Endothelial cell of umbilical vein (primary cell): ENCODE data around the gene VGLL3. TPM values are rescaled to one million over a fixed set of nuclear protein-coding genes. Genes with fewer than 3 reads are reported as not detected.

Source experiments
- BruUV-seq: library from RNA; stranded (reverse); fragments of 400-500 nt; replicated peaks from 2 replicates; lab custom pipeline; 2021; lab: Mats Ljungman, UMichigan
- CTCF ChIA-PET: fragments of 300-600, 350-600 bp; sonication (Branson Sonifier 250); formaldehyde crosslinking; loops from one replicate; lab custom pipeline; 2021; ENCODE audit warnings: antibody characterized with exemption, inconsistent platforms; lab: Charles Lee
- POLR2A ChIA-PET: fragments of 300-600, 350-600 bp; sonication (Branson Sonifier 250); formaldehyde crosslinking; loops from one replicate; lab custom pipeline; 2021; ENCODE audit warnings: antibody characterized with exemption, inconsistent platforms; lab: Charles Lee
- DNase-seq: peaks from one replicate; pipeline ENCODE4 v3.0.0-alpha.2; 2011; ENCODE audit warnings: low read depth, low spot score
- FAIRE-seq: peaks from 2 replicates; lab custom pipeline; 2011; peaks lifted over from hg19 to GRCh38; lab: Jason Lieb, UNC
- H2AFZ ChIP-seq: 2 replicates; pipeline ENCODE4 v1.6.0; 2012; ENCODE audit warnings: low read depth, low read length, control low read depth, inconsistent platforms
- H3K27ac ChIP-seq: 2 replicates; pipeline ENCODE4 v1.5.1; 2011; ENCODE audit warnings: low read depth, mild to moderate bottlenecking, control low read depth, low read length, moderate library complexity; ENCODE audit not compliant: insufficient read depth
- H3K27me3 ChIP-seq, 2 experiments: 2 replicates each; pipeline versions ENCODE4 v1.6.0 to v1.6.1; 2011; ENCODE audit warnings: low read length in 2 of 2, mixed read lengths in 1 of 2; ENCODE audit not compliant: control insufficient read depth in 2 of 2, insufficient read depth in 2 of 2
- H3K36me3 ChIP-seq, 2 experiments: 2 replicates in 1 of 2; 3 replicates in 1 of 2; pipeline ENCODE4 v1.5.1; 2011; ENCODE audit warnings: low read length in 2 of 2, mild to moderate bottlenecking in 1 of 2, moderate library complexity in 1 of 2; ENCODE audit not compliant: control insufficient read depth in 2 of 2, insufficient read depth in 2 of 2; ENCODE audit errors: extremely low read depth in 1 of 2
- H3K4me1 ChIP-seq: 3 replicates; pipeline ENCODE4 v1.5.1; 2011; ENCODE audit warnings: mild to moderate bottlenecking, low read length; ENCODE audit not compliant: control insufficient read depth, insufficient read depth; ENCODE audit errors: extremely low read depth
- H3K4me2 ChIP-seq: 2 replicates; pipeline ENCODE4 v1.6.1; 2011; ENCODE audit warnings: low read length, control low read depth, mixed read lengths; ENCODE audit not compliant: insufficient read depth
- H3K4me3 ChIP-seq, 3 experiments: fragments of 200-600 bp in 1 of 3; sonication (generic), shearing (Covaris generic) in 1 of 3; replicated peaks in 1 of 3; 2 replicates each; pipeline ENCODE4 v1.5.1; 2011 to 2016; ENCODE audit warnings: control low read depth in 3 of 3, low read length in 3 of 3, mild to moderate bottlenecking in 2 of 3, inconsistent platforms in 1 of 3, low read depth in 1 of 3, moderate library complexity in 1 of 3; ENCODE audit not compliant: insufficient read depth in 1 of 3
- H3K79me2 ChIP-seq: 2 replicates; pipeline ENCODE4 v1.6.0; 2012; ENCODE audit warnings: low read length, inconsistent platforms; ENCODE audit not compliant: control insufficient read depth, insufficient read depth
- H3K9ac ChIP-seq: replicated peaks from 2 replicates; pipeline ENCODE3; 2011; ENCODE audit warnings: low read length, control low read depth; ENCODE audit not compliant: insufficient read depth; ENCODE audit errors: extremely low read depth
- H3K9me1 ChIP-seq: replicated peaks from 3 replicates; pipeline ENCODE4 v1.6.0; 2011; ENCODE audit warnings: mild to moderate bottlenecking, low read length; ENCODE audit not compliant: control insufficient read depth, insufficient read depth; ENCODE audit errors: extremely low read depth
- H3K9me3 ChIP-seq: replicated peaks from 2 replicates; pipeline ENCODE4 v1.5.1; 2012; ENCODE audit warnings: low read length, inconsistent platforms; ENCODE audit not compliant: control insufficient read depth, insufficient read depth
- H4K20me1 ChIP-seq: replicated peaks from 2 replicates; pipeline ENCODE3; 2011; ENCODE audit warnings: mild to moderate bottlenecking, low read length; ENCODE audit not compliant: control insufficient read depth, insufficient read depth; ENCODE audit errors: extremely low read depth
- CTCF ChIP-seq, 2 donors: IDR thresholded peaks; 1 replicate in 1 of 2; 2 replicates in 1 of 2; pipeline ENCODE4 v1.5.1; 2011; ENCODE audit warnings: low read length in 2 of 2, mild to moderate bottlenecking in 2 of 2, moderate library complexity in 2 of 2, control low read depth in 1 of 2, inconsistent platforms in 1 of 2, low read depth in 1 of 2; ENCODE audit not compliant: insufficient read depth in 1 of 2; ENCODE audit errors: extremely low read depth in 1 of 2
- EZH2 ChIP-seq: IDR thresholded peaks from 2 replicates; pipeline ENCODE4 v1.6.1; 2012; ENCODE audit warnings: borderline replicate concordance, low read depth, mild to moderate bottlenecking, moderate library complexity, low read length, inconsistent platforms; ENCODE audit not compliant: severe bottlenecking
- FOS ChIP-seq: IDR thresholded peaks from 2 replicates; pipeline ENCODE4 v1.6.1; 2011; ENCODE audit warnings: mild to moderate bottlenecking, low read length, moderate library complexity, borderline replicate concordance; ENCODE audit not compliant: insufficient read depth
- GATA2 ChIP-seq: IDR thresholded peaks from 2 replicates; pipeline ENCODE4 v1.7.0; 2011; ENCODE audit warnings: low read depth, mild to moderate bottlenecking, moderate library complexity, mixed read lengths, low read length; ENCODE audit not compliant: insufficient read length, insufficient read depth
- JUN ChIP-seq: IDR thresholded peaks from 2 replicates; pipeline ENCODE4 v1.6.1; 2011; ENCODE audit warnings: borderline replicate concordance, low read depth; ENCODE audit not compliant: insufficient read length, insufficient read depth
- MAX ChIP-seq: IDR thresholded peaks from 2 replicates; pipeline ENCODE4 v1.6.1; 2011; ENCODE audit not compliant: insufficient read depth, insufficient read length
- MYC ChIP-seq: IDR thresholded peaks from one replicate; pipeline ENCODE4 v1.6.1; 2011; ENCODE audit warnings: mild to moderate bottlenecking, low read depth, low read length
- POLR2A ChIP-seq: IDR thresholded peaks from 2 replicates; pipeline ENCODE4 v1.6.1; 2012; ENCODE audit warnings: low read depth, mild to moderate bottlenecking, control low read depth, low read length
- POLR2AphosphoS5 ChIP-seq: IDR thresholded peaks from 2 replicates; pipeline ENCODE4 v1.6.1; 2012; ENCODE audit warnings: low read depth, mild to moderate bottlenecking, control low read depth, low read length, moderate library complexity; ENCODE audit not compliant: insufficient read depth
- dilution Hi-C: fragments of 300-500 bp; cut with MboI; formaldehyde crosslinking; loops from one replicate; pipeline ENCODE4 v1.15.0; 2019; ENCODE audit warnings: low sequenced_read_pairs; ENCODE audit not compliant: extremely low pct_ligation_motif_present
- intact Hi-C: fragments of 100-400 bp; cut with micrococcal nuclease; formaldehyde crosslinking; loops from one replicate; pipeline ENCODE4 v1.10.0; 2022
- polyA plus RNA-seq, 4 experiments: library from polyadenylated mRNA; depleted of rRNA in 3 of 4; stranded (reverse) in 3 of 4; unstranded in 1 of 4; fragments of >200 nt; gene quantifications; 2 replicates each; pipeline versions ENCODE4 v1.2.1 to v1.2.3, GENCODE V29; 2011 to 2012; ENCODE audit warnings: missing spikeins in 1 of 4
- total RNA-seq: library from RNA; stranded (reverse); gene quantifications from 2 replicates; pipeline ENCODE4 v1.2.3, GENCODE V29; 2021

Gene VGLL3
- total and polyA plus RNA-seq, 2 donors (not counting 3 experiments of a cell fraction or from before 2014, with no cell fraction given) = 4.2 to 12.0 TPM

- no peaks in the 10 kb centered on the region for H3K79me2 ChIP-seq
- H3K4me3 ChIP-seq = no peak overlapping the region
- intact Hi-C loops (loop anchor here (5.0 kb wide), 1 partner anchor 158 kb away; no protein-coding TSS in a partner anchor), dilution Hi-C loops (no loop called here)
- CTCF ChIA-PET = no interaction called here
- no peak overlapping the region for H3K4me2 ChIP-seq
- no peaks in the 10 kb centered on the region for H3K4me1 ChIP-seq
- no peaks in the 10 kb centered on the region for H3K36me3 ChIP-seq
- no peaks in the 10 kb centered on the region for H4K20me1 ChIP-seq
- no TSS peak for BruUV-seq
- DNase-seq = no peak
- no peak overlapping the region for H3K27ac ChIP-seq
- no peak for FAIRE-seq
- POLR2A ChIA-PET = no interaction called here
- no peak for TF ChIP-seq FOS
- no peak for TF ChIP-seq CTCF (IDR thresholded peaks at IDR 0.05; ENCODE audit: extremely low read depth in 1 of 2, insufficient read depth in 1 of 2, low read depth in 1 of 2, low read length in 2 of 2)
- TF ChIP-seq MAX = no peak
- no peak for TF ChIP-seq MYC
- TF ChIP-seq EZH2 = no peak
- no peak for TF ChIP-seq JUN
- no peak for TF ChIP-seq GATA2
- TF ChIP-seq POLR2A = no peak
- TF ChIP-seq POLR2AphosphoS5 = no peak
- H3K9ac ChIP-seq = no peak overlapping the region
- no peak overlapping the region for H2AFZ ChIP-seq
- H3K9me1 ChIP-seq = no peaks in the 10 kb centered on the region
- H3K9me3 ChIP-seq = no peaks in the 10 kb centered on the region
- peaks cover 0 to 5% of the 10 kb centered on the region in 2 experiments for H3K27me3 ChIP-seq
Measured at GRCh38 chr3:87009271-87009670, 18.3 kb upstream of the VGLL3 start.
